ENCODE results near the gene SLC35B3. TPM values are rescaled to one million over a fixed set of nuclear protein-coding genes. Genes with fewer than 3 reads are reported as not detected.

SLC35B3 gene
- polyA plus RNA-seq (2012; ENCODE audit: insufficient read depth, insufficient read length, low read depth): 12.9 TPM

GRCh38 chr6:8435093-8435844 is at the start of gene SLC35B3:
Gene SLC35B3 (minus strand): TSS chr6:8435545.
- Histone ChIP-seq H3K4me1 (no peaks in the 10 kb centered on the region; the same call in 1 of the 2 replicates), H3K27me3 (no peaks in the 10 kb centered on the region), H3K4me3 (ENCODE audit: low read depth, low read length) (peak within 1 kb of the TSS; percentile 98), H3K36me3 (no peaks in the 10 kb centered on the region), H3K9me3 (no peaks in the 10 kb centered on the region)
- peak; percentile 99 for DNase-seq
- TF ChIP-seq CTCF (IDR thresholded peaks at IDR 0.05; ENCODE audit: low read depth, low read length): no peak

- Histone ChIP-seq H3K36me3 (no peaks in the 10 kb centered on the region), H3K4me1 (no peaks in the 10 kb centered on the region), H3K9me3 (no peaks in the 10 kb centered on the region), H3K4me3 (ENCODE audit: low read depth, low read length) (no peak overlapping the region), H3K27me3 (no peaks in the 10 kb centered on the region)
- TF ChIP-seq CTCF (IDR thresholded peaks at IDR 0.05; ENCODE audit: low read depth, low read length): no peak
- no peak for DNase-seq
Observed at GRCh38 chr6:8483650-8484049, 48.3 kb upstream of the SLC35B3 start.

GRCh38 chr6:8481727-8482126 is 46.4 kb upstream of the SLC35B3 start:
- Histone ChIP-seq H3K9me3 (no peaks in the 10 kb centered on the region), H3K27me3 (no peaks in the 10 kb centered on the region), H3K36me3 (no peaks in the 10 kb centered on the region), H3K4me1 (no peaks in the 10 kb centered on the region), H3K4me3 (ENCODE audit: low read depth, low read length) (no peak overlapping the region)
- no peak for DNase-seq
- TF ChIP-seq CTCF (IDR thresholded peaks at IDR 0.05; ENCODE audit: low read depth, low read length): peak; percentile 59

- Histone ChIP-seq H3K4me1 (no peaks in the 10 kb centered on the region), H3K9me3 (no peaks in the 10 kb centered on the region), H3K4me3 (ENCODE audit: low read depth, low read length) (no peak overlapping the region), H3K27me3 (no peaks in the 10 kb centered on the region), H3K36me3 (no peaks in the 10 kb centered on the region)
- TF ChIP-seq CTCF (IDR thresholded peaks at IDR 0.05; ENCODE audit: low read depth, low read length): no peak
- DNase-seq: no peak
Observed at GRCh38 chr6:8478418-8478817, 43.1 kb upstream of the SLC35B3 start.

- Histone ChIP-seq H3K27me3 (no peaks in the 10 kb centered on the region), H3K4me1 (no peaks in the 10 kb centered on the region), H3K9me3 (no peaks in the 10 kb centered on the region), H3K36me3 (no peaks in the 10 kb centered on the region), H3K4me3 (ENCODE audit: low read depth, low read length) (no peak overlapping the region)
- TF ChIP-seq CTCF (IDR thresholded peaks at IDR 0.05; ENCODE audit: low read depth, low read length): no peak
- no peak for DNase-seq
Observed at GRCh38 chr6:8476656-8477055, 41.3 kb upstream of the SLC35B3 start.

GRCh38 chr6:8468552-8469356 is 33.4 kb upstream of the SLC35B3 start:
- Histone ChIP-seq H3K4me1 (no peaks in the 10 kb centered on the region), H3K4me3 (ENCODE audit: low read depth, low read length) (no peak overlapping the region), H3K36me3 (no peaks in the 10 kb centered on the region), H3K27me3 (no peaks in the 10 kb centered on the region), H3K9me3 (no peaks in the 10 kb centered on the region)
- no peak for DNase-seq
- no peak for TF ChIP-seq CTCF (IDR thresholded peaks at IDR 0.05; ENCODE audit: low read depth, low read length)
